ENCODE data around the gene IFNAR1.
"Not testable (repeated sequence)": the region's sequence is repeated elsewhere in the genome, so short reads cannot be mapped to it uniquely, and the experiment has no call there.

Gene IFNAR1

DNA sequence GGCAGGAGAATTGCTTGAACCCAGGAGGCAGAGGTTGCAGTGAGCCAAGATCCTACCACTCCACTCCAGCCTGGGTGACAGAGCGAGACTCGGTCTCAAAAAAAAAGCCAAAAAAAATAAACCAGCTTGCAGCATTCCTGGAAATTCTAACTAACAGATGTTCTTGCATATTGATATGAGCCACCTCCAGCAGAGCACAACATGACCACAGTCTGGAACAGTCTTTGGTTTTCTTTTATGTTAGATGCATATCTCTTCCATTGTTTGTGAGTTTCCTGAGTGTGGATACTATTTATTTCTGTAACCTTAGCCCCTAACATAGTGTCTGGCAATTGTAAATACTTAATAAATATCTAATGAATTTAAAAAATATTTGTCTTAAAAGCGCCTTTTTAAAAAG, 23.9 kb downstream of the IFNAR1 start:
- DNase-seq (ENCODE audit: low read depth in 2 of 2) = no peak

DNA sequence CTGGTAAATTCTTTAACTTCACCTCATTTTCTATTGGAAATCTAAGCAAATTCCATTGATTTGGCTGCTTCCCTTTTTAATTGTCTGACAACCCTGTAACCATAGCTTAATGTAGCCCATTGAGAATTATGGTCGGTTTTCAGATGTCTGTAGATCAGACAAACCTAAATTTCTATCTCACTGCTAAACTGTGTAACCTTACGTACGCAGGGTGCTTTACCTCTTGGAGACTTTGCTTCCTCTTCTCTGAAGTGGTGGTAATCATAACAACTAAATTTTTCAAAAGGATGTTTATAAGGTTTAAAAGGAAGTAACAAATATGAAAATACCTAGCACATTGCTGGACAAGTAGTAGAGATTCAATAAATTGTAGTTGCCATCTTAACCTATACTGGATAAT, 25.9 kb downstream of the IFNAR1 start:
- no peak for DNase-seq (ENCODE audit: low read depth in 2 of 2)

DNA sequence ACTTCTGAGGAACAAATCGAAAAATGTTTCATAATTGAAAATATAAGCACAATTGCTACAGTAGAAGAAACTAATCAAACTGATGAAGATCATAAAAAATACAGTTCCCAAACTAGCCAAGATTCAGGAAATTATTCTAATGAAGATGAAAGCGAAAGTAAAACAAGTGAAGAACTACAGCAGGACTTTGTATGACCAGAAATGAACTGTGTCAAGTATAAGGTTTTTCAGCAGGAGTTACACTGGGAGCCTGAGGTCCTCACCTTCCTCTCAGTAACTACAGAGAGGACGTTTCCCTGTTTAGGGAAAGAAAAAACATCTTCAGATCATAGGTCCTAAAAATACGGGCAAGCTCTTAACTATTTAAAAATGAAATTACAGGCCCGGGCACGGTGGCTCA, 30.6 kb downstream of the IFNAR1 start:
- DNase-seq (ENCODE audit: low read depth in 2 of 2) = no peak

DNA sequence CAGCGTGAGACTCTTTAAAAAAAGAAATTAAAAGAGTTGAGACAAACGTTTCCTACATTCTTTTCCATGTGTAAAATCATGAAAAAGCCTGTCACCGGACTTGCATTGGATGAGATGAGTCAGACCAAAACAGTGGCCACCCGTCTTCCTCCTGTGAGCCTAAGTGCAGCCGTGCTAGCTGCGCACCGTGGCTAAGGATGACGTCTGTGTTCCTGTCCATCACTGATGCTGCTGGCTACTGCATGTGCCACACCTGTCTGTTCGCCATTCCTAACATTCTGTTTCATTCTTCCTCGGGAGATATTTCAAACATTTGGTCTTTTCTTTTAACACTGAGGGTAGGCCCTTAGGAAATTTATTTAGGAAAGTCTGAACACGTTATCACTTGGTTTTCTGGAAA, 31.2 kb downstream of the IFNAR1 start:
- no peak for DNase-seq (ENCODE audit: low read depth in 2 of 2)

DNA sequence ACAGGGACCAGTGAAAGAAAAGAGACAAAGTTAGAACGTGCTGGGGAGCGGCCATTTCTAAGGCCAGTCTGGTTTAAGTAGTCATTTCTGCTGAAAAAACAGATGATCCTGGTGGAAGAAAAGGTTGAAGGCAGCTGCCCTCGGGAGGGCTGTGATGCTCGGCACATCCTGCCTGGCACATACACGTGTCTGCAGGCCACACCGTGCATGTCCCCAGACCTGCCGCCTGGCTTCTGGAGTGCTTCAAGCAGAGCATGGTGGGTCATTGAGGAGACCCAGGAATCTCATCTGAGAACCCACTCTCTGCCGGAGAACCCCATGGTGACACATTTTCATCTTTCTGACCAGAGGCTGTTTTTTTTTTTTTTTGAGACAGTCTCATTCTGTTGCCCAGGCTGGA, 32.4 kb downstream of the IFNAR1 start:
- DNase-seq (ENCODE audit: low read depth in 2 of 2) = no peak

DNA sequence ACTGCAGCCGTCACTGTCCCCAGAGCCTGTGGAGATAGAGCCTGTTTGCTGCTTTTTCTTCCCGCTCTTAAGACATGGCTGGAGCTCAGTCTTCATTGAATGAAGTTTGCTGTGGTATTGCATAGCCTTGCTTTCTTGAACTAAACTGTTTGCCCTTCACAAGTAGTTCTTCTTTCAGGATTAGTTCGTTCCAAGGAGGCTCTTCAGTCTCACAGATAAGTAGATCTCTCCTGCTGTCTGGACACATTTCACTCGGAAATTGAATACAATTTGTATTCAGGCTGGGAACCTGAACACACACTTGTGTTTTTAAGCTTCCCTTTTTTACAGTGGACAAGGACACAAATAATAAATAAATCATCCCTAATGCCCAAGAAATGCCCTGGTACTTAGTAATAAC, 34.7 kb downstream of the IFNAR1 start:
- no peak for DNase-seq (ENCODE audit: low read depth in 2 of 2)

DNA sequence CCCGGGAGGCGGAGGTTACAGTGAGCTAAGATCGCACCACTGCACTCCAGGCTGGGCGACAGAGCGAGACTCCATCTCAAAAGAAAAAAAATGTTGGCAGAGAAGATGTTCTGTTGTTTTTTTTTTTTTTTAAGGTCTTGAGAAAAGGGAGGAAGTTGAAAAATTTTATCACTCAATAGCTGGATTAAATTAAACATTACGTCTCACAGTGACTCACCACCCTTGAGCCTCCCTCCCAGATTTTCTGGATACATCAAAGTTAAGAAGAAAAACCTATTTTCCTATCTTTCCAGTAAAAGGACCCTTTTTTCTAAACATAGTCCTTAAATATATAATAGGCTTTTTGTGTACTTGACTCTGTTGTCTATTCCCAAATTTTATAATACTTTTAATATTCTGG, 35.5 kb downstream of the IFNAR1 start:
- no peak for DNase-seq (ENCODE audit: low read depth in 2 of 2)

DNA sequence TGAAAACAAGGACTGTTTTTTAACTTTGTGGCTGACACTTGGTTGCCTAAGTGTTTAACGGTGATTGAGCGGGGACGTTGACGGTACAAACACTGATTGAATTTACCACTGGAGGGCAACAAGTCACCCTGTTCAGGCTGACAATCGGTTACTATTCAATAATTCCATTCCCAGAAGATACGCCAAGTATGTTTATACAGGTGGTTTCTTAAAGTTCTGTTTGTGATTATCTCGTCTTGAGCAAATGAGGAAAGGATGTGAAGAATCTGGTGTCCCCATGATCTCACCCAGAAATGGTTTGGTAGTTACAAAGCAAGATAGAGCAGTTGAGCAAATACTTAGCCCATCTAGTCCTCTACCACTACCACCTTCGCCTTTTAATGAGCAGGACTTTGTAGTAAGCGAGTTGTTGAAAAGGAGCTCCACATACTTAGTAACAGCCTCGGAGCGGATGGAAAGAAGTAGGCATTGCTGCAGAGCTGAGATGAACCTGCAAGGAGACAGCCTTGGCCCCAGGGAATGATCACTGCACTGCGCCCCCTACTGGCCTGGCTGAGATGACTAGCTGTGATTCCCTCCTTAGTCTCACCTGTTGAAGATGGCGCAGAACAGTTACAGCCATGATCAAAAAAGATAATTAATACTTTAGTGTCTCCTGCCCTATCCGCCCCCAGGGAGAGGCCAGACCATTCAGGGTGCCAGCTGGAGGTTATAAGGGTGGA, 36.3 kb downstream of the IFNAR1 start:
- DNase-seq (ENCODE audit: low read depth in 2 of 2) = peak; percentile 71 to 79

DNA sequence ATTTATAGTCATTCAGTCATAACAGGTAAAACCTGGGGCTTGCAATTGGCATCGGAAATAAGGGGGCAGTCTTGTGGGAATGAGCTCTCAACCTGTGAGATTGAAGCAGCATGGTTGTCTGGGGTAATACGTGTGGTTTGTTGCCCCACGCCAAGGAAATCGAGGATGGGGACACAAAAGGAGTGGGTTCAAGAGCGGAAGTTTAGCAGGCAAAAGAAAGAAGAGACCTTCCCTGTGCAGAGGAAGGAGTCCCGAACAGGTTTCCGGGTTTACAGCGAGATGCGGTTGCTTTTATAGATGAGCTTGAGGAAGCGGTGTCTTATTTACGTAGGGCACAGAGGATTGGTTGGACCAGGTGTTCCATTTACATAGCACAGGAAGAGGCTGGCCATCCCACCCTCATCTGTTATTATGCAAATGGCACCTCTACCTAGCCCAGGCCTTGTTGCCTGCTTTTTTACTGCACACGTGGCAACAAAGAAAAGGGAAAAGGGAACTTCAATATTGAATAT, 37.3 kb downstream of the IFNAR1 start:
- peak; percentile 24 to 36 for DNase-seq (ENCODE audit: low read depth in 2 of 2)

DNA sequence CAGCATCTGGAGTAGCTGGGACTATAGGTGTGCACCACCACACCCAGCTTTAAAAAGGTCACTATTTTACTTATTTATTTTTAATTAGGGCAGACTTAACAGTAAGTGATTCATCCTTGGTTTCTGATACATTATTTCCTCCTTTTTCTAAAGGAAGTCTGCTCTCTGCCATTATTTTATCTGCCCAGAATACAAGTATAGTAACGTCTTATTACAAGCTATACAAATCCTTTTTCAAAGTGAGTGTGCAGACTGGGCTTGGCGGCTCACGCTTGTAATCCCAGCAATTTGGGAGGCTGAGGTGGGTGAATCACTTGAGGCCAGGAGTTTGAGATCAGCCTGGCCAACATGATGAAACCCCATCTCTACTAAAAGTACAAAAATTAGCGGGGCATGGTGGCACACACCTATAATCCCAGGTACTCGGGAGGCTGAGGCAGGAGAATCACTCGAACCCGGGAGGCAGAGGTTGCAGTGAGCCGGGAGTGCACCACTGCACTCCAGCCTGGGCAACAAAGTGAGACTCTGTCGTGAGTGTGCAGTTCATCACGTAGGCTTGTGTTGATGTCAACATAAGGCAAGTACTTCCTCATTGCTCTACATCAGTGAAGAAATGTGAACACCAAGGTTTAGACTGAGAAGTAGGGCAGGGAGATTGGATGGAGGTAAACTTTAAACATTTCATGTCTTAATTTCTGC, 39.3 kb downstream of the IFNAR1 start:
- DNase-seq (ENCODE audit: low read depth in 2 of 2) = not testable (repeated sequence)

DNA sequence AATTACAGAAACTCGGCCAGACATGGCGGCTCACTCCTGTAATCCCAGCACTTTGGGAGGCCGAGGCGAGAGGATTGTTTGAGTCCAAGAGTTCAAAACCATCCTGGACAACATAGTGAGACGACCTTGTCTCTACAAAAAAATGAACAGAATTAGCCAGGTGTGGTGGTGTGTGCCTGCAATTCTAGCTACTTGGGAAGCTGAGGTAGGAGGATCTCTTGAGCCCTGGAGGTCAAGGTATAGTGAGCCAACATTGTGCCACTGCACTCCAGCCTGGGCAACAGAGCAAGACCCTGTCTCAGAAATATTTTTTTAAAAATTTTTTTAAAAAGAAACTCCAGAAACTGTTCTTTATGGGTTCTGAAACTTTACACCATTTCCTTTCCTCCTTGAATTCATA, 40.1 kb downstream of the IFNAR1 start:
- no peak for DNase-seq (ENCODE audit: low read depth in 2 of 2)

DNA sequence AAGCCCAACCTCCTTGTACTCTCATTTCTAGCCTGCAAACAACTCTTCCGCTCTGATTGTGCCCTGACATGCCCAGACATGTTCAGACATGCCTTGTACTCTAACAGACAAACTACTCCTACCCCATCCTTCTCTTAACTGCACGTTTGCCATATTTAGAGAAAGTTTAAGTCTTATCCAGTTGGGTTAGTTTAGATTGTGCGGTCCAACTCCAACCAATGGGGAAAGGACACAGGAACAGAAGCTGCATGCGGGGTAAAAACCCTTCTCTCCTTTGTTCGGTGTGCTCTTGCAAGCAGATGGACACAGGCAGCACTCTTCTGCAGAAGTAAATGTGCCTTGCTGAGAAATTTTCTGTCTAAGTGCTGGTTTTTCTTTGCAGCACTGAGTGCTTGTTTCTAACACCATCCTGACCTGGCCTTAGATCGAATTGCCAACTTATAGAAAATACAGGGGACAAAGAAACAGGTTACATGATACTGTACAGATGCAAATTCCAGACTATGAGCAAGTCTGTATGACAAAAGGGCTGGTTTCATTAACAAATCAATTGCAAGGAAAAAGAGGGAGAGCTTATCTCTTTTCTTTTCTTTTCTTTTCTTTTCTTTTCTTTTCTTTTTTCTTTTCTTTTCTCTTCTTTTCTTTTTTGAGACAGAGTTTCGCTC, 42.7 kb downstream of the IFNAR1 start:
- DNase-seq (ENCODE audit: low read depth in 2 of 2) = no peak

DNA sequence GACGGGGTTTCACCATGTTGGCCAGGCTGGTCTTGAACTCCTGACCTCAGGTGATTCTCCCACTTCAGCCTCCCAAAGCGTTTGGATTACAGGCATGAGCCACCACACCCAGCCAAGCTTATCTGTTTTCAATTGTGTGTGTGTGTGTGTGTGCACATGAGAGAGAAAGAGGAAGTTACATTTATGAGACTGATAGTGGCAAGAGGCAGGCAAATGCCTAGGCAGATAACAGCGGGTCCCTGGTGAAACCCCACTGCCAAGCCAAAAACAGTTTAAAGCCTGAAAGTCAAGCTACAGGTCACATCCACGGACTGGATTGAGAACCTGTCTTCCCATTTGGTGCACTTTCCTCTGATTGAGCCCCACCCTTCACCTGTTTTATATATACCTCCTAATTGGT, 43.4 kb downstream of the IFNAR1 start:
- DNase-seq (ENCODE audit: low read depth in 2 of 2) = no peak

DNA sequence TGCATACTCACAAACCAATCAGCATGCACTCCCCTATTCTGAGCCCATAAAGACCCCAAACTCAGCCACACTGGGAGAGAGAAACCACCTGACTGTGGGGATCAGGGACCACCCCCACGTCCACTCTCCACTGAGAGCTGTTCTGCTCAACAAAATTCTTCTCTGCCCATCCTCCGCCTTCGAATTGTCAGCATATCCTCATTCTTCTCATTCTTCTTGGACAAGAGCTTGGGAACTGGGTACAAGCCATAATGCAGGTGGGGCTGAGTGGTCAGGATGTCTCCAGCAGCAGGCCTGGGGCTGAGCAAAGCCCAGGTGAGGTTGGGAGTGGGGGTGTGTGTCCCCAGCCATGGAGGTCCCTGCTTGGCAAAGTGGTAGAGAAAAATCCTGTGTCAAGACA, 43.8 kb downstream of the IFNAR1 start:
- no peak for DNase-seq (ENCODE audit: low read depth in 2 of 2)

DNA sequence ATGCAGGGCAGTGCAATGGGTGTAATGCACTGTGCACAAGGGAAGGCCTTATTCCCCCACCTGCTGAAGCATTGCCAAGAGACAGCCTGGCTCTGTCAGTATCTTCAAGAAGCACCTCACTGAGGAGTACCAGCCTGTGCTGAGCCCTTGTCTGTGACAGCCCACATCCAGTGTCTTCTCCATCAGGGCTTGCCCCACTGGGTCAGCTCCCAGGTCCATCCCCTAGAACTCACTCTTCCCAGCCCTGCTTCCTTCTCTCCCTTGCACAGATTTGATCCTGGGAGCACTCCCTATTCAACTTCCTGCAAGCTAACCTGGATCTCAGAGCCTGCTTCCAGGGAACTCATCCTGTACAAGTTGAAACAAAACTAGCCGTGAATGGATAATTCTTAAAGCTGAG, 44.8 kb downstream of the IFNAR1 start:
- no peak for DNase-seq (ENCODE audit: low read depth in 2 of 2)

DNA sequence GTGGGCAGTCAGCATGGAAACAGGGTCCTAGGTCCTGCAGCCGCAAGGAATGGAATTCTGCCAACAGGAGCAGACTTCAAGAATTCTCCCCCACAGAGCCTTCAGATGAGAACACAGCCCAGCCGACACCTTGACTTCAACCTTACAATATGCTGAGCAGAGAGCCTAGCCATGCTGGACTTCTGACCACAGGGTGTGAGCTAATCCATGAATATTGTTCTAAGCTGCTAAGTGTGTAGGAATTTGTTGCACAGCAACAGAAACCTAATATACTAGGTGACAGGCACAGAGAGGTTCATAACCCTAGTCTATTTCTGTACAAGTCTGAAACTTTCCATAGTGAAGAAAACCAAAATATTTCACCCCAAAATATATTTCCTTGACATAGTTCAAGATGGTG, 45.5 kb downstream of the IFNAR1 start:
- no peak for DNase-seq (ENCODE audit: low read depth in 2 of 2)

DNA sequence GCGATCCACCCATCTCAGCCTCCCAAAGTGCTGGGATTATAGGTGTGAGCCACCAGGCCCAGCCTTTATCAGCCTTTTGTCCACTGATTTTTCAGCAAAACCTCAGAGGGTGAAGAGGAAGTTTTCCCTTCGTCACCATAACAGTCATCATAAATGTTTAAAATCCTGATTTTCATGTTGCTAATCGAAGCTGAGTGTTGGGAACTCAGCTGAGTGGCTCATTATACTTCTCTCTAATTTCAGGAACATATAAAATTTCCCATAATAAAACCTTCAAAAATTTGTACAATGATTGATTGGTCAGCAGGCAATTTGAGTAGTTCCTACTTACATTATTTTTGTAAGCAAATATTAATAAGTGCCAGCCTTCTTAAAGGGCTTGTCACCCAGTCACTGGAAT, 46.6 kb downstream of the IFNAR1 start:
- no peak for DNase-seq (ENCODE audit: low read depth in 2 of 2)

DNA sequence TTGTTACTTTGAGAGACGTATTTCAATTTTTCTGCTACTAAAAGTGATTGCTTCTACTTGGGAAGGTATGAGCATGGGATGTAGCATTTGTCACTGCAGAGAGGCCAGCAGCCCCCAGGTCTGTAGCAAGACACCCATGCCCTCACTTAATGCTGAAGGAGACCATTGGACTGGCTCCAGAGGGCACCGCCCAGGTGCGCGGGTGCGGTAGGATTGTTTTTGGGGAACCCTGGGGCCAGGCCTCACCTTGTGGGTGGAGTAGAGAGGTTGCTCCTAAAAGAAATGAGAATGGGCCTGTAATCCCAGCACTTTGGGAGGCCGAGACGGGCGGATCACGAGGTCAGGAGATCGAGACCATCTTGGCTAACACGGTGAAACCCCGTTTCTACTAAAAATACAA, 47.8 kb downstream of the IFNAR1 start:
- no peak for DNase-seq (ENCODE audit: low read depth in 2 of 2)

DNA sequence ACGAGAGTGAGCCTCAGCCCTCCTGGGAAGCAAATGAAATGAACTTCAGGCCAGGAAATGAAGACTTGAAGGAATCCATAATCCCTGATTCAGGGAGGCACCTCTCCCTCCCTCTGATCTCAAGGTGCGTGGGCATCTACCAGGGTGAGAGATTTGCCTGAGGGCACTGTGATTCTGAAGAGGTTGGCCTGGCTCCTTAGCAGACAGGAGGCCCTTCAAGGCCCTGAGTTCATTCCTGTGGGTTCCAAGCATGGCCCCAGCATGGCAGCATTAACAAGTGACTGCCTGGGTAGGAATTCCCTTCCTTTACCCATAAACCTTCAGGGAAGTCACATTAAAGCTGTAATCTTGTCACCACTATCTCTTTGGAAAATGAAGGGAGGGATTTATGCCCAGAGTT, 48.7 kb downstream of the IFNAR1 start:
- DNase-seq (ENCODE audit: low read depth in 2 of 2) = no peak

DNA sequence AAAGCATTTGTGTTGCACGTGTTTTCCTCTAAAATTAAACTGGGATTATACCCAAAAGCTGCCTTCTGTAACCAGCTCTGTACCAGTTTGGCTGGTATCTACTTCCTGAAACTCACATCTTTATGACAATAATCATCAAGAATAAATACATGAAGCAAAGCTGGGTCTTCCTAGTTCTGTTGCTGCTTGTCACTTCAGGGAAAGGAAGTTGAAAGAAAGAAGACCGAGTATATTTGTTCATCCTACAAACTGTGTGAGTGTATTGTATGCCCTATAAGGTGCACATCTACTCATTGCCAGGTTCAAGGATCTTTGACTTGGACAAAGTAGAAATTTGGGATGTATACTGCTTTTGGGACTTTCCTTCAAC, 49.3 kb downstream of the IFNAR1 start:
- no peak for DNase-seq (ENCODE audit: low read depth in 2 of 2)

DNA sequence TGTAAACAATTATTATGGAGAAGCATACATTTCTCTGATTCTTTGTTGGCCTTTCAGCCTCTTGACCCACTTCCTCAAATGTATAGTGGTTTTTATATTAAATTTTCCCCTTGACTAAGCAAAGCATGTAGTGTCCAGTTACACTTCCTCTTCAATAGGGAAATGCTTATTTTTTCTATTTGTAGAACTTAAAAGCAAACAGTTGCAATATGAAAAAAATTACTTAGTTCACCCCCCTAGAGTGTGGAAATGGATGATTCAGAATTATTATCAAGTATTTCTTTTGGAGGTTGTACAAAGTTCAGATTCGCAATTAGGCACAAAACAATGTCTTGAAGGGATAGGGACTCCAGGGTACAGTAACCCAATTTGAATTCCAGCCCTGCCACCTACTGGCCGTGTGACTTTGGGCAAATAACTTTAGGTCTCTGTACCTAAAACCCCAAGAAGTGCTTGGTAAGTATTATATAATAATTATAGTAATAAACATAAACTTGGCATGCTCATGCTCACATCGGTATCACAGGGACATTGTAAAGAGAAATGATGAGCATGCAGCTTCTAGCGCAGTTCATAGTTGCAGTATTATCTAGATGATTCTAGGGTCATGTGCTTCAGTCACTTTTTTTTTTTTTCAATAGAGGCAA, 49.8 kb downstream of the IFNAR1 start:
- DNase-seq (ENCODE audit: low read depth in 2 of 2) = peak in 1 of 2 donors; percentile 49

DNA sequence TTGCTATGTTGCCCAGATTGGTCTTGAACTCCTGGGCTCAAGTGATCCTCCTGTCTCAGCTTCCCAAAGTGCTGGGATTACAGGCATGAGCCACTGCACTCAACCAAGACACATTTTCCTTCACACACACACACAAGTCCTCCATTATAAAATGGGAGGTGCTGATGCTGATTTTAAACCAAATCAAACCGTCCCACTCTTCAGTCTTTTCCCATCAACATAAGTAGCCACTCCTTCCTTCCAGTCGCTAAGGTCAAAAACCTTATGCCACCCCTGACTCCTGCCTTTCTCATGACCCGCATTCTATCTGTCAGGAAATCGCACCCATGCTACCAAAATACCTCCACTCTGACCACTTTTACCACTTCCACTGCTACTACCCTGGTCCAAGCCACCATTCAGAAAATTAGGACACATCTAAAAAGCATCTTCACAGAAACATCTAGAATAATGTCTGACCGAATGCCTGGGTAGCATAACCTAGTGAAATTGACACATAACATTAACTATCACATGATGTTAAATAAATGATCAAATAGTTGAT, 50.4 kb downstream of the IFNAR1 start:
- DNase-seq (ENCODE audit: low read depth in 2 of 2) = no peak
